Hypothalamus (tissue), 51 donors: ENCODE measurements around the gene ATP8B4.

Source experiments
- DNase-seq, 51 donors: peaks; one replicate each; lab custom pipeline; 2025; lab: John Stamatoyannopoulos, UW

Gene ATP8B4

GRCh38 chr15:49826640-49827234, 292.3 kb downstream of the ATP8B4 start:
- no peak for DNase-seq

GRCh38 chr15:49824775-49825099, 294.3 kb downstream of the ATP8B4 start:
- DNase-seq: no peak

GRCh38 chr15:49823987-49824774, 294.9 kb downstream of the ATP8B4 start:
- no peak for DNase-seq

GRCh38 chr15:49817100-49817499, 301.9 kb downstream of the ATP8B4 start:
- no peak for DNase-seq

- DNase-seq: peak in 1 of 51 donors; percentile 1
Measured at GRCh38 chr15:49815950-49816349, 303.1 kb downstream of the ATP8B4 start.

- DNase-seq: no peak
Measured at GRCh38 chr15:49815526-49815925, 303.5 kb downstream of the ATP8B4 start.

GRCh38 chr15:49814709-49815108, 304.3 kb downstream of the ATP8B4 start:
- DNase-seq: no peak

- no peak for DNase-seq
Measured at GRCh38 chr15:49813625-49814024, 305.4 kb downstream of the ATP8B4 start.

- DNase-seq: no peak
Measured at GRCh38 chr15:49810720-49811119, 308.3 kb downstream of the ATP8B4 start.

- DNase-seq: no peak
Measured at GRCh38 chr15:49809894-49810609, 309.0 kb downstream of the ATP8B4 start.

GRCh38 chr15:49808341-49808740, 310.7 kb downstream of the ATP8B4 start:
- no peak for DNase-seq
